Progenitor cell of endocrine pancreas (in vitro differentiated cells): ENCODE results near the gene UBAP1L. TPM values are rescaled to one million over a fixed set of nuclear protein-coding genes. Genes with fewer than 3 reads are reported as not detected.
A peak's percentile ranks its signal among the peaks of the same experiment; 100 is the strongest.

Experiments
- DNase-seq: peaks from one replicate; pipeline ENCODE4 v3.0.0; 2021; ENCODE audit warnings: low spot score; ENCODE audit not compliant: unreplicated experiment
- H3K27ac Mint-ChIP-seq: 2 replicates; pipeline ENCODE4 v1.8.0; 2021; ENCODE audit warnings: mild to moderate bottlenecking, moderate library complexity, mixed read lengths
- H3K27me3 Mint-ChIP-seq: 2 replicates; pipeline ENCODE4 v1.8.0; 2021; ENCODE audit warnings: mixed read lengths
- H3K36me3 Mint-ChIP-seq: 2 replicates; pipeline ENCODE4 v1.8.0; 2022; ENCODE audit warnings: mixed read lengths; ENCODE audit not compliant: insufficient read depth
- H3K4me1 Mint-ChIP-seq: 2 replicates; pipeline ENCODE4 v1.8.0; 2021; ENCODE audit warnings: low read depth, mixed read lengths
- H3K4me3 Mint-ChIP-seq: 2 replicates; pipeline ENCODE4 v1.8.0; 2021; ENCODE audit warnings: low read depth, mild to moderate bottlenecking, moderate library complexity, mixed read lengths
- H3K9me3 Mint-ChIP-seq: 2 replicates; pipeline ENCODE4 v1.8.0; 2021; ENCODE audit warnings: low read depth, mixed read lengths
- long read RNA-seq: library from polyadenylated mRNA; unstranded; transcript quantifications from one replicate; pipeline ENCODE4 v2.0.0, GENCODE V29; 2020
- total RNA-seq: library from RNA; stranded (reverse); gene quantifications from 2 replicates; pipeline ENCODE4 v1.2.1, GENCODE V29; 2021
- TF ChIP-seq, protein P1 (sequence below): fragments of 200-600 bp; sonication (generic); IDR thresholded peaks from one replicate; pipeline ENCODE4 v1.5.0; 2021; ENCODE audit warnings: antibody characterized with exemption, mild to moderate bottlenecking; ENCODE audit not compliant: unreplicated experiment

The UBAP1L gene
- total RNA-seq, result 5.8 and 6.2 TPM in 2 replicates
- long read RNA-seq, partial matches to known transcripts, result 0 of 1 reads
- long read RNA-seq, other reads (novel, unspliced or antisense), result 1 of 1 reads

GRCh38 chr15:65115086-65115485, at the start of gene UBAP1L:
UBAP1L (minus strand) TSS chr15:65115200; CDS start chr15:65106215, 8,985 bp downstream.
- no peaks in the 10 kb centered on the region for H3K4me1 Mint-ChIP-seq
- H3K4me3 Mint-ChIP-seq, result no peak within 1 kb of the TSS
- H3K36me3 Mint-ChIP-seq, result peaks cover 26% of the 10 kb centered on the region
- TF ChIP-seq, protein P1, sequence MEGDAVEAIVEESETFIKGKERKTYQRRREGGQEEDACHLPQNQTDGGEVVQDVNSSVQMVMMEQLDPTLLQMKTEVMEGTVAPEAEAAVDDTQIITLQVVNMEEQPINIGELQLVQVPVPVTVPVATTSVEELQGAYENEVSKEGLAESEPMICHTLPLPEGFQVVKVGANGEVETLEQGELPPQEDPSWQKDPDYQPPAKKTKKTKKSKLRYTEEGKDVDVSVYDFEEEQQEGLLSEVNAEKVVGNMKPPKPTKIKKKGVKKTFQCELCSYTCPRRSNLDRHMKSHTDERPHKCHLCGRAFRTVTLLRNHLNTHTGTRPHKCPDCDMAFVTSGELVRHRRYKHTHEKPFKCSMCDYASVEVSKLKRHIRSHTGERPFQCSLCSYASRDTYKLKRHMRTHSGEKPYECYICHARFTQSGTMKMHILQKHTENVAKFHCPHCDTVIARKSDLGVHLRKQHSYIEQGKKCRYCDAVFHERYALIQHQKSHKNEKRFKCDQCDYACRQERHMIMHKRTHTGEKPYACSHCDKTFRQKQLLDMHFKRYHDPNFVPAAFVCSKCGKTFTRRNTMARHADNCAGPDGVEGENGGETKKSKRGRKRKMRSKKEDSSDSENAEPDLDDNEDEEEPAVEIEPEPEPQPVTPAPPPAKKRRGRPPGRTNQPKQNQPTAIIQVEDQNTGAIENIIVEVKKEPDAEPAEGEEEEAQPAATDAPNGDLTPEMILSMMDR, result no peak
- no peak for DNase-seq
- no peaks in the 10 kb centered on the region for H3K9me3 Mint-ChIP-seq
- H3K27ac Mint-ChIP-seq, result peak within 1 kb of the TSS; percentile 5
- no peaks in the 10 kb centered on the region for H3K27me3 Mint-ChIP-seq

GRCh38 chr15:65164139-65164538, 49.1 kb upstream of the UBAP1L start:
- no peak overlapping the region for H3K27ac Mint-ChIP-seq
- no peak overlapping the region for H3K4me3 Mint-ChIP-seq
- H3K4me1 Mint-ChIP-seq, result no peaks in the 10 kb centered on the region
- TF ChIP-seq, protein P1, result no peak
- no peaks in the 10 kb centered on the region for H3K9me3 Mint-ChIP-seq
- no peaks in the 10 kb centered on the region for H3K27me3 Mint-ChIP-seq
- peaks cover 1% of the 10 kb centered on the region for H3K36me3 Mint-ChIP-seq
- no peak for DNase-seq

DNA sequence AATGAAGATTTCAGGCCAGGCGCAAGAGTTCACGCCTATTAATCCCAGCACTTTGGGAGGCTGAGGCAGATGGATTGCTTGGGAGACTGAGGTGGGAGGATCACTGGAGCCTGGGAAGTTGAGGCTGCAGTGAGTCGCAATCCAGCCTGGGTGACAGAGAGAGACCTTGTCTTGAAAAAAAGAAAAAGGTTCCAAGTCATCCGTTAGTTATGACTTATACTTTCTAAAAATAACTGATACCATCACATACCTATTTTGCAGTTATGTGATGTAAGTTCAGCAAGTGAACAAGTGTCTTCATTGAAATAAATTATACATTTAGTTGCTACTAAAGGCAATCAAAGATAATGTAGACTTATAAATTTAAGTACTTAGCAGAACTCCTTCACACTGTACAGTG, 48.0 kb upstream of the UBAP1L start:
- TF ChIP-seq, protein P1, result no peak
- DNase-seq, result no peak
- no peak overlapping the region for H3K4me3 Mint-ChIP-seq
- no peaks in the 10 kb centered on the region for H3K4me1 Mint-ChIP-seq
- H3K9me3 Mint-ChIP-seq, result no peaks in the 10 kb centered on the region
- H3K27ac Mint-ChIP-seq, result no peak overlapping the region
- H3K36me3 Mint-ChIP-seq, result peaks cover 1% of the 10 kb centered on the region
- H3K27me3 Mint-ChIP-seq, result no peaks in the 10 kb centered on the region

DNA sequence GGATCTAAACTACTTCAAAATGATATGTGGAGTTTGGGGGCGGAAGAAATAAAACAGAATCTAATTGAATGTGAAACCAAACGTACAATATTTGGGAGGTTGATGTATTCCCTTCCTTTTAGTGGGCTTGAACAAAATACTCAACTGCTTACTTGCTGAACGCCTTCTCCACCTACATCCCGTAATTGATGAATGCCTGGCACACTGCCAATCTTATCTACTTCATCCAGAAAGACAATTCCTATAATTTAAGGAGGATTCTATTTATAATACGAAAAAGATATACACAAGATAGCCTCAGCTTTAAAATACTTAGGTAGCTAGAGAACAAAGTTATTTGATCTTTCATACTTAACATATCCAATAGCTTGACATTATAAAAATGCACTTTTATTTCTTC, 41.7 kb upstream of the UBAP1L start:
- no peaks in the 10 kb centered on the region for H3K9me3 Mint-ChIP-seq
- H3K27me3 Mint-ChIP-seq, result no peaks in the 10 kb centered on the region
- peaks cover 12% of the 10 kb centered on the region for H3K36me3 Mint-ChIP-seq
- no peak for DNase-seq
- H3K4me3 Mint-ChIP-seq, result no peak overlapping the region
- H3K4me1 Mint-ChIP-seq, result no peaks in the 10 kb centered on the region
- no peak overlapping the region for H3K27ac Mint-ChIP-seq
- TF ChIP-seq, protein P1, result no peak

DNA sequence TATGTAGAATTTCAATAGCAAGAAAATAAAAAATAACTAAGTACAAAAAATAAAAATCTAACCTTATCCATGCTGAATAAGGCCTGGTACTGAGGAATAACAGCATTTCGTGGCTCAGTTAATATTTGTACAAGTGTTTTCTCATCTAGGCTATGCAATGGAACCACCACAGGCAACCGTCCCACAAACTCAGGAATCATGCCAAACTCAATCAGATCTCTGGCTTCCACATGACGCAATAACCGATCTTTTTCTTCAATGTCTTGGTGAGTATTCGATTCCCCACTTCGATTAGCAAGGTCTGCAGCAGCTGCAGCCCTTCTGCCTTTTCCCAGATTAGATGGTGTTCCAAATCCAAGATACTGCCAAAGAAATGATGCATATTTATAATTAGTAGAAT, 39.7 kb upstream of the UBAP1L start:
- Mint-ChIP-seq H3K9me3 (no peaks in the 10 kb centered on the region), H3K27ac (no peak overlapping the region), H3K4me3 (no peak overlapping the region), H3K4me1 (no peaks in the 10 kb centered on the region), H3K36me3 (peaks cover 14% of the 10 kb centered on the region), H3K27me3 (no peaks in the 10 kb centered on the region)
- DNase-seq, result no peak
- TF ChIP-seq, protein P1, result no peak
